HepG2 (cell line): Measurements from ENCODE around the gene ZNF280A. TPM values are rescaled to one million over a fixed set of nuclear protein-coding genes. Genes with fewer than 3 reads are reported as not detected.

Experiments used
- CEBPB ChIP-seq: IDR thresholded peaks from 2 replicates; pipeline ENCODE4 v1.6.1; 2011; ENCODE audit warnings: low read depth, low read length, improper control_type of control experiment, borderline replicate concordance
- HHEX ChIP-seq: IDR thresholded peaks from 2 replicates; pipeline ENCODE4 v1.6.1; 2016; ENCODE audit warnings: control low read depth
- NCOA2 ChIP-seq: sonication (generic); formaldehyde crosslinking; IDR thresholded peaks from 2 replicates; pipeline ENCODE4 v1.8.0; 2022; ENCODE audit warnings: inconsistent platforms
- NFE2 ChIP-seq: sonication (generic); formaldehyde crosslinking; IDR thresholded peaks from 2 replicates; pipeline ENCODE4 v1.4.0; 2020; ENCODE audit warnings: missing genetic modification reagents
- NFYC ChIP-seq: IDR thresholded peaks from 2 replicates; pipeline ENCODE4 v1.6.1; 2016; ENCODE audit warnings: missing genetic modification reagents, missing compliant biosample characterization
- NONO ChIP-seq, 2 experiments: fragments of 450-650 bp in 1 of 2; sonication (generic) in 1 of 2; formaldehyde crosslinking in 1 of 2; IDR thresholded peaks in 1 of 2; conservative IDR thresholded peaks in 1 of 2; 2 replicates each; pipeline versions ENCODE4 v1.6.1 to v1.8.0; 2017 to 2022; ENCODE audit warnings: mild to moderate bottlenecking in 1 of 2, missing genetic modification reagents in 1 of 2, moderate library complexity in 1 of 2
- PHF21A ChIP-seq: sonication (generic); formaldehyde crosslinking; IDR thresholded peaks from 2 replicates; pipeline ENCODE4 v1.5.0; 2020; ENCODE audit warnings: mild to moderate bottlenecking, missing genetic modification reagents
- ZNF263 ChIP-seq: sonication (generic); formaldehyde crosslinking; IDR thresholded peaks from 2 replicates; pipeline ENCODE4 v1.4.0; 2020; ENCODE audit warnings: missing genetic modification reagents
- ZNF430 ChIP-seq: sonication (generic); formaldehyde crosslinking; IDR thresholded peaks from 2 replicates; pipeline ENCODE4 v1.9.0; 2021; ENCODE audit warnings: mild to moderate bottlenecking, missing genetic modification reagents
- ZNF788 ChIP-seq: sonication (generic); formaldehyde crosslinking; IDR thresholded peaks from 2 replicates; pipeline ENCODE4 v1.5.0; 2020; ENCODE audit warnings: mild to moderate bottlenecking, missing genetic modification reagents, borderline replicate concordance
- ZNF792 ChIP-seq: IDR thresholded peaks from 2 replicates; pipeline ENCODE4 v1.6.1; 2016
- polyA plus RNA-seq, 8 experiments: library from polyadenylated mRNA; depleted of rRNA in 3 of 8; stranded (reverse) in 7 of 8; unstranded in 1 of 8; fragments of >200 nt; fragmentation: Illumina TruSeq in 4 of 8; extraction: Trizol in 4 of 8; gene quantifications; 2 replicates each; pipeline versions ENCODE4 v1.2.1 to v1.2.3, GENCODE V29; 2011 to 2016; ENCODE audit warnings: low read depth in 4 of 8, missing spikeins in 1 of 8, mixed read lengths in 1 of 8; ENCODE audit not compliant: insufficient read depth in 1 of 8
- total RNA-seq, 5 experiments: library from RNA; depleted of rRNA; stranded (reverse); fragments of >200 nt; fragmentation: Illumina TruSeq; extraction: Trizol; gene quantifications; 2 replicates each; pipeline ENCODE4 v1.2.3, GENCODE V29; 2016; ENCODE audit warnings: low read depth in 1 of 5
- TF ChIP-seq, protein P1 (sequence below): IDR thresholded peaks from 2 replicates; pipeline ENCODE4 v1.6.1; 2016; ENCODE audit warnings: missing genetic modification reagents, missing compliant biosample characterization
- TF ChIP-seq, protein P2 (sequence below): sonication (generic); formaldehyde crosslinking; IDR thresholded peaks from 2 replicates; pipeline ENCODE4 v1.5.0; 2020; ENCODE audit warnings: mild to moderate bottlenecking, missing genetic modification reagents
- TF ChIP-seq, protein P3 (sequence below): sonication (generic); formaldehyde crosslinking; IDR thresholded peaks from 2 replicates; pipeline ENCODE4 v1.4.0; 2020; ENCODE audit warnings: mild to moderate bottlenecking, missing genetic modification reagents
- TF ChIP-seq, protein P4 (sequence below): sonication (generic); formaldehyde crosslinking; IDR thresholded peaks from 2 replicates; pipeline ENCODE4 v1.4.0; 2020; ENCODE audit warnings: missing genetic modification reagents
- TF ChIP-seq, protein P5 (sequence below): sonication (generic); formaldehyde crosslinking; IDR thresholded peaks from 2 replicates; pipeline ENCODE4 v1.5.0; 2020; ENCODE audit warnings: mild to moderate bottlenecking, missing genetic modification reagents, borderline replicate concordance
- TF ChIP-seq, protein P6 (sequence below): sonication (generic); formaldehyde crosslinking; IDR thresholded peaks from 2 replicates; pipeline ENCODE4 v1.5.0; 2020; ENCODE audit warnings: missing genetic modification reagents, mild to moderate bottlenecking, borderline replicate concordance

ZNF280A gene
- total and polyA plus RNA-seq, 2 of the 13 experiments (the other 11 are each of a cell fraction or from before 2014, with no cell fraction given): 1.4 to 2.9 TPM

DNA sequence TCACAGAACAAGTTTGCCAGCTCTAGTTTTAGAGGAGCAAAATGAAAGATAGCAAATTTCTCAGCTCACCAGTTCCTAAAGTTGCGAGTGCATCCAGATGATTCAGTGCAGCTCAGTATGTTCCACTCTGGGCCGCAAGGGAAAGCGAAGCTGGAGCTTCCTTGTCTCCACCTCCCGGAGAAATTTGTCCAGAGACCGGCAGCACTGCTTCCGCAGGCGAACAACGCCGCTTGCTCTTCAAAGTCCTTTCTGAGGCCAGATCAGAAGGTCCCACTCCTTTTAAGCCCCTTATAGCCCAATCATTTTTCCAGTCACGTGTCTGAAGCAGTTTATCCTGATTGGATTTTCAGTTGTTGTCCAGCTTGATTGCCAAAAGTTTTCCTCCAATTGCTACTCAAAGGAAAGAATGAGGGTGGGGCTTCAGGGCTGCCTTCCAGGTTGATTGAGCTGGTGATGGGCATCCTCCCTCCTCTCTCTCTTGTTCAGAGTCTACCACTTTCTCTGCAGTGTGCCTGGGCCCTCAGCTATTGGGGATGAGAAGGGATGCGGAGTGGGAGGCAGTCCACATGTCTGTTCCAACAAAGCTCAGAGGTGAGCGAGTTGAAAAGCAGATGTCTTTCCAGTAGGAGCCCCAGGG is at the start of gene ZNF280A (continued):
- TF ChIP-seq, protein P1, sequence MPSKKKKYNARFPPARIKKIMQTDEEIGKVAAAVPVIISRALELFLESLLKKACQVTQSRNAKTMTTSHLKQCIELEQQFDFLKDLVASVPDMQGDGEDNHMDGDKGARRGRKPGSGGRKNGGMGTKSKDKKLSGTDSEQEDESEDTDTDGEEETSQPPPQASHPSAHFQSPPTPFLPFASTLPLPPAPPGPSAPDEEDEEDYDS (CRISPR knock-in tag): peak; percentile 95
- TF ChIP-seq HHEX: no peak
- no peak for TF ChIP-seq NCOA2
- peak; percentile 55; the same call in 1 of the 2 replicates for TF ChIP-seq ZNF263 (CRISPR knock-in tag)
- TF ChIP-seq, protein P2, sequence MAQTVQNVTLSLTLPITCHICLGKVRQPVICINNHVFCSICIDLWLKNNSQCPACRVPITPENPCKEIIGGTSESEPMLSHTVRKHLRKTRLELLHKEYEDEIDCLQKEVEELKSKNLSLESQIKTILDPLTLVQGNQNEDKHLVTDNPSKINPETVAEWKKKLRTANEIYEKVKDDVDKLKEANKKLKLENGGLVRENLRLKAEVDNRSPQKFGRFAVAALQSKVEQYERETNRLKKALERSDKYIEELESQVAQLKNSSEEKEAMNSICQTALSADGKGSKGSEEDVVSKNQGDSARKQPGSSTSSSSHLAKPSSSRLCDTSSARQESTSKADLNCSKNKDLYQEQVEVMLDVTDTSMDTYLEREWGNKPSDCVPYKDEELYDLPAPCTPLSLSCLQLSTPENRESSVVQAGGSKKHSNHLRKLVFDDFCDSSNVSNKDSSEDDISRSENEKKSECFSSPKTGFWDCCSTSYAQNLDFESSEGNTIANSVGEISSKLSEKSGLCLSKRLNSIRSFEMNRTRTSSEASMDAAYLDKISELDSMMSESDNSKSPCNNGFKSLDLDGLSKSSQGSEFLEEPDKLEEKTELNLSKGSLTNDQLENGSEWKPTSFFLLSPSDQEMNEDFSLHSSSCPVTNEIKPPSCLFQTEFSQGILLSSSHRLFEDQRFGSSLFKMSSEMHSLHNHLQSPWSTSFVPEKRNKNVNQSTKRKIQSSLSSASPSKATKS (CRISPR knock-in tag): no peak
- TF ChIP-seq, protein P3, sequence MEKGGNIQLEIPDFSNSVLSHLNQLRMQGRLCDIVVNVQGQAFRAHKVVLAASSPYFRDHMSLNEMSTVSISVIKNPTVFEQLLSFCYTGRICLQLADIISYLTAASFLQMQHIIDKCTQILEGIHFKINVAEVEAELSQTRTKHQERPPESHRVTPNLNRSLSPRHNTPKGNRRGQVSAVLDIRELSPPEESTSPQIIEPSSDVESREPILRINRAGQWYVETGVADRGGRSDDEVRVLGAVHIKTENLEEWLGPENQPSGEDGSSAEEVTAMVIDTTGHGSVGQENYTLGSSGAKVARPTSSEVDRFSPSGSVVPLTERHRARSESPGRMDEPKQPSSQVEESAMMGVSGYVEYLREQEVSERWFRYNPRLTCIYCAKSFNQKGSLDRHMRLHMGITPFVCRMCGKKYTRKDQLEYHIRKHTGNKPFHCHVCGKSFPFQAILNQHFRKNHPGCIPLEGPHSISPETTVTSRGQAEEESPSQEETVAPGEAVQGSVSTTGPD (CRISPR knock-in tag): no peak
- no peak for TF ChIP-seq NFE2
- TF ChIP-seq PHF21A (CRISPR knock-in tag): no peak
- TF ChIP-seq ZNF430 (CRISPR knock-in tag): 0 out of 2 replicates have a peak, but pooled peaks have one; percentile 29
- no peak for TF ChIP-seq ZNF792 (CRISPR knock-in tag)
- TF ChIP-seq ZNF788 (CRISPR knock-in tag): peak; percentile 41; the same call in 1 of the 2 replicates
- TF ChIP-seq, protein P4, sequence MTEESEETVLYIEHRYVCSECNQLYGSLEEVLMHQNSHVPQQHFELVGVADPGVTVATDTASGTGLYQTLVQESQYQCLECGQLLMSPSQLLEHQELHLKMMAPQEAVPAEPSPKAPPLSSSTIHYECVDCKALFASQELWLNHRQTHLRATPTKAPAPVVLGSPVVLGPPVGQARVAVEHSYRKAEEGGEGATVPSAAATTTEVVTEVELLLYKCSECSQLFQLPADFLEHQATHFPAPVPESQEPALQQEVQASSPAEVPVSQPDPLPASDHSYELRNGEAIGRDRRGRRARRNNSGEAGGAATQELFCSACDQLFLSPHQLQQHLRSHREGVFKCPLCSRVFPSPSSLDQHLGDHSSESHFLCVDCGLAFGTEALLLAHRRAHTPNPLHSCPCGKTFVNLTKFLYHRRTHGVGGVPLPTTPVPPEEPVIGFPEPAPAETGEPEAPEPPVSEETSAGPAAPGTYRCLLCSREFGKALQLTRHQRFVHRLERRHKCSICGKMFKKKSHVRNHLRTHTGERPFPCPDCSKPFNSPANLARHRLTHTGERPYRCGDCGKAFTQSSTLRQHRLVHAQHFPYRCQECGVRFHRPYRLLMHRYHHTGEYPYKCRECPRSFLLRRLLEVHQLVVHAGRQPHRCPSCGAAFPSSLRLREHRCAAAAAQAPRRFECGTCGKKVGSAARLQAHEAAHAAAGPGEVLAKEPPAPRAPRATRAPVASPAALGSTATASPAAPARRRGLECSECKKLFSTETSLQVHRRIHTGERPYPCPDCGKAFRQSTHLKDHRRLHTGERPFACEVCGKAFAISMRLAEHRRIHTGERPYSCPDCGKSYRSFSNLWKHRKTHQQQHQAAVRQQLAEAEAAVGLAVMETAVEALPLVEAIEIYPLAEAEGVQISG (CRISPR knock-in tag): 0 out of 2 replicates have a peak, but pooled peaks have one; percentile 27
- TF ChIP-seq, protein P5, sequence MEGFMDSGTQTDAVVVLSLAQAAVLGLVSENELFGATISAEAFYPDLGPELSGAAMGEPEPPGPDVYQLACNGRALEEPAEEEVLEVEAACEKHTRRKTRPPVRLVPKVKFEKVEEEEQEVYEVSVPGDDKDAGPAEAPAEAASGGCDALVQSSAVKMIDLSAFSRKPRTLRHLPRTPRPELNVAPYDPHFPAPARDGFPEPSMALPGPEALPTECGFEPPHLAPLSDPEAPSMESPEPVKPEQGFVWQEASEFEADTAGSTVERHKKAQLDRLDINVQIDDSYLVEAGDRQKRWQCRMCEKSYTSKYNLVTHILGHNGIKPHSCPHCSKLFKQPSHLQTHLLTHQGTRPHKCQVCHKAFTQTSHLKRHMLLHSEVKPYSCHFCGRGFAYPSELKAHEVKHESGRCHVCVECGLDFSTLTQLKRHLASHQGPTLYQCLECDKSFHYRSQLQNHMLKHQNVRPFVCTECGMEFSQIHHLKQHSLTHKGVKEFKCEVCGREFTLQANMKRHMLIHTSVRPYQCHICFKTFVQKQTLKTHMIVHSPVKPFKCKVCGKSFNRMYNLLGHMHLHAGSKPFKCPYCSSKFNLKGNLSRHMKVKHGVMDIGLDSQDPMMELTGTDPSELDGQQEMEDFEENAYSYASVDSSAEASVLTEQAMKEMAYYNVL: no peak
- TF ChIP-seq CEBPB: peak; percentile 98
- no peak for TF ChIP-seq NONO (IDR thresholded peaks at IDR 0.05)
- 0 out of 2 replicates have a peak, but pooled peaks have one; percentile 51 for TF ChIP-seq NONO (CRISPR knock-in tag; conservative IDR thresholded peaks at IDR 0.05)
- TF ChIP-seq, protein P6, sequence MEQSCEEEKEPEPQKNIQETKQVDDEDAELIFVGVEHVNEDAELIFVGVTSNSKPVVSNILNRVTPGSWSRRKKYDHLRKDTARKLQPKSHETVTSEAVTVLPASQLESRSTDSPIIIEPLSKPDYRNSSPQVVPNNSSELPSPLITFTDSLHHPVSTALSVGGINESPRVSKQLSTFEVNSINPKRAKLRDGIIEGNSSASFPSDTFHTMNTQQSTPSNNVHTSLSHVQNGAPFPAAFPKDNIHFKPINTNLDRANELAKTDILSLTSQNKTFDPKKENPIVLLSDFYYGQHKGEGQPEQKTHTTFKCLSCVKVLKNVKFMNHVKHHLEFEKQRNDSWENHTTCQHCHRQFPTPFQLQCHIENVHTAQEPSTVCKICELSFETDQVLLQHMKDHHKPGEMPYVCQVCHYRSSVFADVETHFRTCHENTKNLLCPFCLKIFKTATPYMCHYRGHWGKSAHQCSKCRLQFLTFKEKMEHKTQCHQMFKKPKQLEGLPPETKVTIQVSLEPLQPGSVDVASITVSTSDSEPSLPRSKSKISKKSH (CRISPR knock-in tag): no peak
- peak; percentile 89 for TF ChIP-seq NFYC (CRISPR knock-in tag)
